GM18907 (cell line): ENCODE measurements around the gene ZNF593.

Source experiments
- ATAC-seq: cut with Tn5 transposase; IDR thresholded peaks from one replicate; pipeline ENCODE4 v1.9.1; 2021; ENCODE audit warnings: mild to moderate bottlenecking, moderate library complexity; ENCODE audit not compliant: unreplicated experiment

Gene ZNF593

DNA sequence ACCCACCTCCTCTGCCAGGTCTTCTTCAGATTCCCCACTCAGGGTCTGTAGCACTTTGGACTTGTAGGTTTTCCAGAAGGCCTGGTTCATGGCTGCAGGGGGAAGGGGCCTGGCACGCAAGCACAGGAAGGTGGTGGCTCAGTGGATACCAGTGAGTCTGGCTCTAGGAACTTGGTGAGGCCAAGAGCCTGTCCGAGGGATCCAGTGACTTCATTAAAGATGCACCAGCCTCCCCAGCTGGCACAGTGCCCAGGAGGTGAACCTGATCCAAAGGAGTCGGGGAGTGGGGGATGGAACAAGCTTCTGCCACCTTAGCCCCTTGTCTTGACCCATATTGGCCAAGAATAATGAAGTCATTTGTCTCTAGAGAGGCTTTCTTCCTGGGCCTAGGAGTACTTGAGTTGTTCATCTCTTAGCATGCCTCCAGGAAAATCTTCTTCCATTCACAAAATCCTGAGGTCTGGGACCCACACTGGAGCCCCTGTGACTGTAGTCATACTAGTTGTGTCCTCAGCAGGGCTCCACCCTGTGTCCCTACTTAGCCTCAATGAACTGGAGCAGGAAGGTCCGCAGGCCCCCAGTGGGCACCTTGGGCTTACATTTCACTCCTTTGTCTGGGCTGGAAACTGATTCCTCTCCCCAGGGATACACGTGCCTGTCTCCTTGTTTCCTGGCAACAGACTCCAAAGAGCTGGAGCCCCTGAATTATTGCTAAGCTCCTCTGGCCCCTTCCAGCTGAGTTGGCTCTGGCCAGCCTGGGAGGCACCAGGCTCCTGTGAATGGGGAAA, 1.1 kb upstream of the ZNF593 start, which contains the start of gene C1orf232:
Gene C1orf232, minus strand, starts transcription at position 554 of the 788 bp plus-strand sequence. Its CDS starts 464 bp downstream, at position 90.
- no peak for ATAC-seq

DNA sequence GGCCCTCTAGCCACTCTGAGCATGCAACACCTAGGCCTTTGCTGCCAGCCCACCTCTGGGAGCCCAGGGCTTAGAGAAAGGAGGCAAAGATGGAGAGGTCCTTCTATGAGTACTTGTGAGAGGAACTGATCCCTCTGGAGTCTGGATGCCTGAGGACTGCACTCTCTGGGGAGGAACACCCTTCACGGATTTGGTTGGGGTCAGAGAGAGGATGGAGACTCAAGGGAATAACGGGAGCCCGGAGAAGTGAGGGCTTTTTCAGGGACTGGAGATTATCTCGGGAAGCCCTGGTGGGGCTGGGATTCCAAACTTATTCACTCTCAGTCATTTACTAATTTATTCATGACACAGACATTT, 532 bp upstream of the ZNF593 start:
- ATAC-seq = no peak

DNA sequence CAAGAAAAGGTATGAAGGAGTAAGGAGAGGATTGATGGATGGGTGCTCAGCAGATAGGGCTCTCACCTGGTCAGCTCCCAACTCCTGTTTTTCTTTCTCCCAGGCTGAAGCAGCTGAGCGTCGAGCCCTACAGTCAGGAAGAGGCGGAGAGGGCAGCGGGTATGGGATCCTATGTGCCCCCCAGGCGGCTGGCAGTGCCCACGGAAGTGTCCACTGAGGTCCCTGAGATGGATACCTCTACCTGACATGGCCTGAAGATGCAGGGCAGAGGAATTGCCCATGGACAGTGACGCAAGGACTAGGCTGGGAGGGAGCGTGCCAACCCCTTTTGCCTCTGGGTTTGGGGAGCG, 739 bp downstream of the ZNF593 start:
- ATAC-seq = no peak

DNA sequence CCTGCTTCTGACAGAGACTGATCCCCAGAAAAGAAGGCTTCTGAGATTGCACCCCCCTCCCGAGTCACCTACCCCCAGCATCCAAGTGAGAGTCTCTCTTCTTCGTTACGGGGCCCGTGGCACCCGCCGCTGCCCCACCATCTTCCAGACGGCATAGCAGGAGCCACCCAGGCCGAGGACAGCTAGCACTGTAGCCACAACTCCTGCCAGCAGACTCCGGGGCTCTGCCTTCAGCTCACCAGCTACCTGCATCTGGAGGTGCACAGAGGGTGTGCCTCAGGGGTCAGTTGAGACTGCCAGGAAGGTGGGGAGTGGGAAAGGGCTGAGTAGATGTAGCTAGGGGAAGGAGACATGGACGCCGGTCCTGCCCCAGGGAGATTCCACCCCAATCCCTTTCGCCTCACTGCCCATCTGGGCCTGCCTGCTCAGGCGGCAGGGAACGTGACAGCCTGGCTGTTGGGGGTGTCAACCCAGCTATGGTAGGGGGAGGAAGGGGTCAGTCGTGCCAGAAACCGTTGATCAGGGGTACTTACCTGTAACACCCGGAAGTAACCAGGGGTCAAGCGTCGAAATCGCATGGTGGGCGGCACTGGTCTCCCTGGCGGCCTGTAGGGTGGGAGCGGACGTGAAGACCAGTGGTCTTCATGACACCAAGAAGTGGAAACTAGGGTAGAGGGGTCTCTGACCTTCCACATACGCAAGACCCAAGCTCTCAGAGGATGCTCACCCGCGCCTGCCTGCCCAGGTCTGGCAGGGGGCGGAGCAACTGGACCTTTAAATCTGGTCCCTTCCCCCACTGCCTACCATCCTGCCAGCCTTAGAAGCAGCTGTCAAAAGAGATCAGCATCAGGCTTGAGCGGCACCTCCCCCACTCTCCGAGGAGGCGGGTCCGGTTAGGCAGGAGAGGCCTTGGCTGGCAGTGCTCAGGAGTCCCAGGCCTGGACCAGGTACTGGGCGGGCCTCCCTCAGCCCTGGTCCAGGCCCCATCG, 1.7 kb downstream of the ZNF593 start, which contains the start of gene ZNF593OS:
Gene ZNF593OS, minus strand, starts transcription at position 749 of the 989 bp plus-strand sequence. Its CDS starts 171 bp downstream, at position 578.
- ATAC-seq = no peak

DNA sequence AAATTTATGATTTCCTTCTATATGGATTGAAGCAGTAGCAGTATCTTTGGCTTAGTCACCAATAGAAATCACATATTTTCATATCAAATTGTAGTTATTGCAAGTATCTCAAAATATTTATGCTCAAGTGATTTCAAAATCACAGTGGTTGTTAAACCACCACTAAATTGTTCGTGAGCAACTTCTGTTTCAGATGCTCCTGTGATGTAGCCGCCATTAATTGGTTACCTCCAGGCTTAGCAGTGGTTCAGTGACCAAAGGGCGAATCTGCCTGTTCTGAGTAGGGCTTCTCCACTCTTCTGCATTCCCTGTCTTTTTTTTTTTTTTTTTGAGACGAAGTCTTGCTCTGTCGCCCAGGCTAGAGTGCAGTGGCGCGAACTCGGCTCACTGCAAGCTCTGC, 5.6 kb downstream of the ZNF593 start:
- no peak for ATAC-seq

DNA sequence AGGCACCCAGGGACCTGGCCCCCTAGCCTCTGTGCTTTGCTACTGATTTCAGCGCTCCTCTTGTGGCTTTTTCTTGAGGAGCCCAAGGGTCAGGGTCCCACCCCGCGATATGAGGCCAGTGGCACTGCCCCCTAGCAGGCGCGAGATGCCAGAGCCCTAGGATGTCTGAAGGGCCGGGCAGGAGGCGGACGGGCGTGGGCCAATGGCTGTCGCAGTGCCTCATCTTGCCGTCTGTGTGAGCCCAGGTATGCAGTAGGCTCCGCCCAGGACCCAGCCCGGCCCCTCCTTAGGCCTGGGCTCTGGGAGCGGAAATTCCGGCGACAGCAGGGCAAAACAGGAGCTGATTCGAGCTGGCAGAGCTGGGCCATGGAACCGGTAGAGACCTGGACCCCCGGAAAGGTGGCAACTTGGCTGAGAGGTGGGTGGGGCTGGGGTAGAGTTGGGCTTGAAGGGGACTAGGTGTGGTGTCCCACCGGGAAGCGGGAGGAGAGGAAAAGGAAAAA, 7.5 kb downstream of the ZNF593 start, which contains the start of gene CNKSR1:
Gene CNKSR1, plus strand, starts transcription at position 310 of the 503 bp plus-strand sequence. Its CDS starts 57 bp downstream, at position 367.
- ATAC-seq = no peak

DNA sequence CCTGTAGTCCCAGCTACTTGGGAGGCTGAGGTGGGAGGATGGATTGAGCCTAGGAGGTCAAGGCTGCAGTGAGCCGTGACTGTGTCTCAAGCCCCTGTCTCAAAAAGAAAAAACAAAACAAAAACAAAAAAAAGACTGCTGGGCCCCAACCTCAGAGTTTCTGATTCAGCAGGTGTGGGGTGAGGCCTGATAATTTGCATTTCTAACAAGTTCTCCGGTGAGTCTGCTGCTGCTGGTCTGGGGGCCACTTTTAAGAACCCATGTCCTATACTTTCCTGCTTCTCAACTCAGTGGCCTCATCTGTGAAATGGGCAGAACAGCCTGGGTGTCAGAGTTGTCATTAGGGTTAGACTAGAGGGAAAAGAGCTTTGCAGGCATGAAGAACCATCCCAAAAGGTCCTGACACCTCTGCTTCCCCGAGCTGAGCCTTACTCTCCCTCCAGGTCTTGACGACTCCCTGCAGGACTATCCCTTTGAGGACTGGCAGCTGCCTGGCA, 10.3 kb downstream of the ZNF593 start:
- ATAC-seq = no peak

DNA sequence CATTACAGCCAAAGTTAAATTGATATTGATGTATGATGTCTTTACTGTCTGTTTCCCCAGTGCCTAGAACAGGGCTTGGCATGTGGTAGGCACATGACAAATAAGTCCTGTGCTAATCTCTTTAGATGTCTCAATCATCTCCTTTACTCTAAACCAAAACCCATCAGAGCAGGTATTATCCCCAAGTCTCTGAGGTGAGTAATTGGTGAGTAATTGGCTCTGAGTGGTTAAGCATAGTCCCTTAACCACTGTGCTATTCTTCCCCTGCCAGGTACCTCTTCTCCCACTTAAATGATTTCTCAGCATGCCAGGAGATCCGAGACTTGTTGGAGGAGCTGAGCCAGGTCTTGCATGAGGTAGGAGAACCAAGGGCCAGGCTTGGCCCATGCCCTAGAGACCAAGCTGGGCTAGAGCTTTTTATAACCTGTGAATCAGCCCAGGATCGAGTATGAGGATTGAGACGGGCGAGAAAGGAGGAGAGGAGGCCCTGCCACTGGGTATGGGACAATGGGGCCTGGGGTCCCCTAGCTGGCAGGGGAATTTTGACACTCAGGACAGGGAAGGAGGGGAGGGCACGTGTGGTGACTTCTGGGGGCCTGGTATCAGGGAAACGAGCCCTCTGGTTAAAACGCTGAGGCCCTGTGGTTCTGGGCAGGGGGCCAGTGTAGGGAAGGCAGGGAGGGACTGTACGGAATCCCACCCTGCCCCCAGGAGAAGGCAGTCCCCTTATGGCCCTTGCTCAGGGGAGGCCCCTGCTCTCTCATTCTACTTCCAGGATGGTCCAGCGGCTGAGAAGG, 12.1 kb downstream of the ZNF593 start:
- no peak for ATAC-seq

DNA sequence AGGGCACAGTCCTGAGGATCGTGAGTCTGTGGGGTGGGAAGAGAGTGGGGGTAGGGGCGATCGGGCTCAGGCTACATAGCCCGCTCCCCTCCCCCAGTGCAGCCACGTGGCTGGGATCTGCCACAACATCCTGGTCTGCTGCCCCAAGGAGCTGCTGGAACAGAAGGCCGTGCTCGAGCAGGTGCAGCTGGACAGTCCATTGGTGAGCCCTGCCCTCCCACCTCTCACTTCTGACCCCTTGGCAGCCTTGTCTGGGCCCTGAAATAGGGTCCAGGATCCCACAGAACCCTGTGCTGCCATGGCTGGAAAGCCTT, 12.6 kb downstream of the ZNF593 start:
- no peak for ATAC-seq

DNA sequence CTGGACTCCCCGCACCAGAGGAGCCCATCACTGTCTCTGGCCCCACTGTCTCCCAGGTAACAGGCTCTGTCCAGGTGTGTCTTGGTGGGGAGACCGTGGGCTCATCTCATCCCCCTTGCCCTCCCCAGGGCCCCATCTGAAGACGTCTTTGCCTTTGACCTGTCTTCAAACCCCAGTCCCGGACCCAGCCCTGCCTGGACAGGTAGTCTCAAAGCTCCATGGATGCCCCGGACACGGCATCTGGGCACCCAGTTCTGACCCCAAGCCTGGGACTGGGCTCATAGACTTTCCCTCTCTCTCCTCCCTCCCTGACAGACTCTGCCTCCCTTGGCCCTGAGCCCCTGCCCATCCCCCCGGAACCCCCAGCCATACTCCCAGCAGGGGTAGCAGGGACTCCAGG, 14.4 kb downstream of the ZNF593 start:
- ATAC-seq = no peak

DNA sequence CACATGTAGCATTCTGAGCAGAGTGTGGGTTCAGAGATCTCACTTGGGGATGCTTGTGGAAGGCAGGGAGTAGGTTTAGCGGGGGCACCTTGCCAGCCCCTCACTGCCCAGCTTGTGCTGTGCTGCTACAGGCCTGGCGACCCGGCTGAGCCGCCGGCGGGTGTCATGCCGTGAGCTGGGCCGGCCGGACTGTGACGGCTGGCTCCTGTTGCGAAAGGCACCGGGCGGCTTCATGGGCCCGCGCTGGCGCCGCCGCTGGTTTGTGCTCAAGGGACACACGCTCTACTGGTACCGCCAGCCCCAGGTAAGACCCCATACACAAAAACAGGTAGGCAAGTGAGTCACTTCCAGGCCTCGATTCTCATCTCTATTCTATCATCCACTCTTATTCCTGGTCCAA, 15.2 kb downstream of the ZNF593 start:
- no peak for ATAC-seq

DNA sequence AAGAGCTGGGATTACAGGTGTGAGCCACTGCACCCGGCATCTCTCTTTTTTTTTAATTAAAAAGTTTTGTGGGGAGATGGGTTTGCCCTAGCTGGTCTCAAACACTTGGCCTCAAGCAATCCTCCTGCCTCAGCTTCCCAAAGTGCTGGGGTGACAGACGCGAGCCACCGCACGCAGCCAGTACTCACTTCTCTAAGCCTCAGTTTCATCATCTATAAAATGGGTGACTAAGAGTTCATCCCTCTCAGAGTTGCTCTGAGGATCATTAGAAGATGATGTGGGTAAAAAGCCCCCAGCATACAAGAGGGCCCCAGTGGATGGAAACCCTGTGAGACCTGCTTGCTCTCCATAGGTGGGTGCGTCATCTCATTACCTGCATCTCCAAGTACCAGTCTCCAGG, 18.2 kb downstream of the ZNF593 start:
- no peak for ATAC-seq

DNA sequence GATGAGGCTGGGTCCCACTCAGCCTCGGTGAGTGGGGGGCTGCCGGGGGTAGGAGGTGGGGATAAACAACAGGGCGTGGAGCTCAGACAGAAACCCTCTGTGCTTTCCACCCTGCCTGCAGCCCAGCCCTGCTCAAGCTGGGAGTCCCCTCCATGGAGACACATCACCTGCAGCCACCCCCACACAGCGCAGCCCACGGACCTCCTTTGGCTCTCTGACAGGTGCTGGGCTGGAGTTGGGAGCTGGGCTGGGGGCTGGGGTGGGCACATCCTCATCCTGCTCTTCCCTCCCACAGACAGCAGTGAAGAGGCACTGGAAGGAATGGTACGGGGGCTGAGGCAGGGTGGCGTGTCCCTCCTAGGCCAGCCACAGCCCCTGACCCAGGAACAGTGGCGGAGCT, 18.8 kb downstream of the ZNF593 start:
- no peak for ATAC-seq

DNA sequence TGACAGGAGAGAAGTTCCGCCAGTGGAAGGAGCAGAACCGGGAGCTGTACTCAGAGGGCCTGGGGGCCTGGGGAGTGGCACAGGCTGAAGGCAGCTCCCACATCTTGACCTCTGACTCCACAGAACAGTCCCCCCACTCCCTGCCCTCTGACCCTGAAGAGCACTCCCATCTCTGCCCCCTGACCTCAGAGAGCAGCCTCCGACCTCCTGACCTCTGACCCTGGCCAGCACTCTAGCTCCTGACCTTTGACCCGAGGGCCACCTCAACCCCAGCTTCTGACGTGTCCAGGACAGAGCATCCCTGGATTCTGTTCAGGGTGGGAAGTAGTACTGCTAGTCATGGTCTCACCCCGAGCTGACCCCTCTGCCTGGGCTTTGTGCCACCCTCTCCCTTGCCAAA, 19.6 kb downstream of the ZNF593 start:
- ATAC-seq = no peak

DNA sequence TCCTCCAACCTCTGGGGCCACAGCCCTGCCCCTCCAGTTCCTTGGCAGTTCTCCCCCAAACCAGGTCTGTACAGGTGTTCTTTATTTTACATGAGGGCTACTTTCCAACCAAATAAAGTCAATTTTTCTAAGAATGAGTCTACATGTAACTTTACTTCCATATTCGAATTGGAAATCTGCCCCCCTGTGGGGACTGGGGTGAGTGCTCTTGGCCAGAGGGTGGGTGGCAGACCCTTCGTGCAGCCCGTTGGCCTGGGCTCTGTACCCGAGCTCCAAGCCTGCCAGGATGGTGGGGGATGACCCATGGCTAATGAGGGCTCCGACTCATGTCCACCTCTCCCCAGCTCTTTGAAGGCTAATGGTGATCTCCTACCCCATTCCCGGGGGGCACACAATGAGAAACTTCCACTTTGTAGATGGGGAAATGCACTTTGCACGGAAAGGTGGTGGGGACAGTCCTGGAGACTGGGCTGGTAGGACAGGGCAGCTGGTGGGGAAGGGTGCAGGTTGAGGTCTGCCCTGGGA, 20.1 kb downstream of the ZNF593 start:
- no peak for ATAC-seq

DNA sequence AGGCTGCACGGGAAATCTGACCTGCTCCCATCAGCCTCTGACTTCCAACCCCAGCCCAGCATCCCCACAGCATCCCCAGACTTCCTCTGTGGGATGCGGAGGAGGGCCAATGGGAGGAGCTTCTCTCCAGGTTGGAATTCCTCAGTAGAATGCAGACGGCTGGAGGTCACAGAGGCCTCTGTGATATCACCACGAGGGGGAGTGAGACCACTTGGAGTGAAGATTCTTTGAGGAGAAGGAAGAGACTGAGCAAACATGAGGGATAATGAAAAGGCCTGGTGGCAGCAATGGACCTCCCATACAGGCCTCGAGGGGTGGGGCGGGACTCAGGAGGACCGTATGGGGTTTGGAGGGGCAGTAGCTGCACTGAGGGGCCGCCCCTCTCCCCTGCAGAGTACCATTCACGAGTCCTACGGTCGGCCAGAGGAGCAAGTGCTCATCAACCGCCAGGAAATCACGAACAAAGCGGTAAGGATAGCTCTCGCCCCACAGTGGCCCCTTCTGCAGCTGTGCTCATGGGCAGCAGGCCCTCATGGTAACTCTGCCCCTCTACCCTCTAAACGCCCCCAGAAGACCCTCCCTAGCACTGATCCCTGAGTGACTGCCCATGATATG, 20.8 kb downstream of the ZNF593 start, which contains the start of gene CATSPER4:
Gene CATSPER4, plus strand, starts transcription at position 230 of the 615 bp plus-strand sequence. Its CDS starts 26 bp downstream, at position 256.
- no peak for ATAC-seq

DNA sequence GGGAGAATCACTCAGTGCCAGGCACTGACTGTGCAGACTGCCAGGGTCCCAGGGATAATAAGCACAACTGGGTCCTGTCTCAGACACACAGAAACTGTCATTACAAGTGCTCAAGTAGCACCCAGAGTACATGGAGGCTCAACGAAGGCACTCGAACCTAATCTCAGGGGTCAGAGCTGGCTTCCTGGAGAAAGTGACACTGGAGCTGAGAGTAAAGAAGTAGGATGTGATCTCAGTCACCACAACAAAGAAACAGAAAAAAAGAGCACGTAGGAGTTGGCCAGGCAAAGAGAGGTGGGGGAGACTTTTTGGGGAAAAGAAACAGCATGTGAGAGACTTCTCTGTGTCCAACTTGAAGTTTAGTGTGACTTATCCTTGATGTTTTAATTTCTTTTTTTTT, 22.0 kb downstream of the ZNF593 start:
- ATAC-seq = no peak

DNA sequence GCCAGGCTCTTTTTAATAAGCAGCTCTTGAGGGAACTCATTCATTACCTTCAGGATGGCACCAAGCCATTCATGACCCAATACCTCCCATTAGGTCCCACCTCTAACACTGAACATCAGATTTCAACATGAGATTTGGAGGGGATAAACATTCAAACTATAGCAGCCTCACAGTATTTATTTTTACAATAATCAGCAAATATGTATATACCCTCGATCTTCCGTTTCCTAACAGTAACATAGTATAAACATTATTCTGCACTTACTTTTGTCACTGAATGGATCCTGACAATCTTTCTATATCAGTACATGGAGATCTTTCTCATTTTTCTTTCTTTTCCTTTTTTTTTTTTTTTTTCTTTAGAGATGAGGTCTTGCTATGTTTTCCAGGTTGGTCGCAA, 26.1 kb downstream of the ZNF593 start:
- no peak for ATAC-seq

DNA sequence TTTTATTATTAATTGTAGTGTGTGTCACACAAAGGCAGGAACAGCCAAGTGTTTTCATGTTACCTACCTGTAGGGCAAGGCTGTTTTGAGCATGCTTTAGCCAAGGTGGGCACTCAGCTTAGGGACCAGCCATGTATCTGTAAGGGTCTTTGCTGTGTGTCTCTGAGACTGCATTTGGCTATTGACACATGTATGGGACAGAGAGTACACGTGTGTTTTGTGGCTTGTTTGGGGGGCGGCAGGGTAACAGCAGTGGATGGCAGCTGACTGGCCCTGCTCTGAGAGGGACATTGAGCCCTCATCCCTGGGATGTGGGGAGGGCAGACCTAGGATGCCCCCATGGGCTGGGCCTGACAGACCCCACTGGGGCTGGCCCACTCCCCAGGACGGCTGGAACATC, 27.6 kb downstream of the ZNF593 start:
- ATAC-seq = no peak

DNA sequence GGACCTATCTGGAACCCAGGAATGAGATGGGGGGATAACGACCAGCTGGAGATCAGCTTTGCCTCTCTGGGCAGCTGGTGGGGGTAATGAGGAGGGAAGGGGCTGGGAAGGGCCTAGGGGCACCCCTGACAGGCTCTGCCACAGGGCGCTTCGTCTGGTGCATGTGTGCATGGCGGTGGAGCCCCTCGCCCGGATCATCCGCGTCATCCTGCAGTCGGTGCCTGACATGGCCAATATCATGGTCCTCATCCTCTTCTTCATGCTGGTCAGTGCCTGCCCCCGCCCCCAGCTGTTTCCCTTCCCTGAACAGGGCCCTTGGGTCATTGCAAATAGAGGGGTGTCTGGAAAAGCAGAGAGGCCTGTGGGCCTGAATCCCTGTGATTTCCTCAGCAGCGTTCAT, 28.1 kb downstream of the ZNF593 start:
- ATAC-seq = no peak
